ENCODE measurements around the gene ACSBG1. TPM values are rescaled to one million over a fixed set of nuclear protein-coding genes. Genes with fewer than 3 reads are reported as not detected.

ACSBG1 gene
- total RNA-seq, 4 donors from 2014 or later, result 0.09 to 0.31 TPM; not detected in 2

GRCh38 chr15:78224023-78224411 lies 10.3 kb downstream of the ACSBG1 start:
- H3K4me1 ChIP-seq, result peaks cover 0 to 17% (median 0%) of the 10 kb centered on the region in 3 donors
- DNase-seq, result no peak
- intact Hi-C loops (cut with DNase I), result no loop called here
- H3K9me3 ChIP-seq, result no peaks in the 10 kb centered on the region
- peak overlapping the region in 1 of 4 donors; percentile 11 for H3K27ac ChIP-seq
- H3K4me3 ChIP-seq, result no peak overlapping the region
- 65 to 70% methylated on average over 2 of the region's 2 CpGs for WGBS, 2 donors
- no peaks in the 10 kb centered on the region for H3K27me3 ChIP-seq
- H3K36me3 ChIP-seq, result no peaks in the 10 kb centered on the region
- no peak for TF ChIP-seq POLR2A (IDR thresholded peaks at IDR 0.05)
- no peak for TF ChIP-seq CTCF (IDR thresholded peaks at IDR 0.05)

DNA sequence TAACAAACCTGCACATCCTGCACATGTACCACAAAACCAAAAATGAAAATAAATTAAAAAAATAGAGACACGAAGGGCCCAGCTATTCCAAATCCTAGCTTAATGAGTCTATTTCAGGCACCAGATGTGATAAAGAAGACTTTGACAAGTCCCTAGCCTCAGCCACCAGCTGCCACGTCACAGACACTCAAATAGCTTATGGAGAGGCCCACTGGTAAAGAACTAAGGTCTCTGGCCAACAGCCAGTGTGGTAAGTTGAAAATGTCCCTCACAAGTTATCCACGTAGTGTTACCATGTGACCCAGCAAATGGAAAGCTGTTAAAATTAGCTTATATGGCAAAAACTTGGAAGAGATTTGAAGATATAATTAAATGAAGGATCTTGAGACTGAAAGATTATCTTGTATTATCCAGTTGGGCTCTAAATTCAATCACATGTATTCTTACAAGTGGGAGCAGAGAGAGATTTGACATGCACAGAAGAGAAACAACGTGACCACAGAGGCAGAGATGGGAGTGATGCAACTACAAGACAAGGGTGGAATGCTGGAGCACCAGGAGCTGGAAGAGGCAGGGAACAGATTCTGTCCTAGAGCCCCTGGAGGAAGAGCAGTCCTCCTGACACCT lies 10.9 kb downstream of the ACSBG1 start:
- Histone ChIP-seq H3K9me3 (no peaks in the 10 kb centered on the region), H3K27ac (peak overlapping the region in 1 of 4 donors; percentile 11), H3K36me3 (no peaks in the 10 kb centered on the region), H3K4me1 (peaks cover 0 to 17% (median 0%) of the 10 kb centered on the region in 3 donors), H3K27me3 (no peaks in the 10 kb centered on the region), H3K4me3 (no peak overlapping the region)
- intact Hi-C loops (cut with DNase I), result no loop called here
- TF ChIP-seq CTCF (IDR thresholded peaks at IDR 0.05) (no peak), POLR2A (IDR thresholded peaks at IDR 0.05) (no peak)
- no peak for DNase-seq
- 45 to 59% methylated on average over 4 of the region's 4 CpGs for WGBS, 2 donors

DNA sequence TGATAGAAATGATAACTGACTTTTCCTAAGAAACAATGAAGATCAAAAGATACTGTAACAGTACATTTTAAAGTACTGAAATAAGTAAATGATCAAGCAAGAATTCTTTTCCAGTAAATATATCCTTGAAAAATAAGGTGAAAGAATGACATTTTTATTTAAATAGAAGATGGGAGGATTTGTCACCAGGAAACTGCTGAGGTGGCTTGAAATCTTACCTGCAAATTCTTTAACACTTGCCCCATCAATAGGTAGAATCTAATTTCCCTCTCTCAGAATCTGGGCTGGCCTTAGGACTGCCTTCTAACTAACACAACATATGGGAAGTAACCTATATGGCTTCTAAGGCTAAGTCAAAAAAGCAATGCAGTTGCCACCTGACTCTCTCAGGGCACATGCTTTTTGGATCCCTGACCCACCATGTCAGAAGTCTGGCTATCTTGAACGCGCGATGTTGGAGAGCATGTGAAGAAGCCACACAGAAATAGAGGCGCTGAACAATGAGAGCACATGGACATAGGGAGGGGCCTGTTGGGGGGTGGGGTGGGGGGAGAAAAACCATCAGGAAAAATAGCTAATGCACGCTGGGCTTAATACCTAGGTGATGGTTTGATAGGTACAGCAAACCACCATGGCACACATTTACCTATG lies 11.5 kb downstream of the ACSBG1 start:
- 86 to 90% methylated on average over 3 to 5 of the region's 5 CpGs for WGBS, 2 donors
- Histone ChIP-seq H3K9me3 (no peaks in the 10 kb centered on the region), H3K27me3 (no peaks in the 10 kb centered on the region), H3K27ac (peak overlapping the region in 1 of 4 donors; percentile 11), H3K36me3 (no peaks in the 10 kb centered on the region), H3K4me1 (peaks cover 0 to 14% (median 0%) of the 10 kb centered on the region in 3 donors), H3K4me3 (no peak overlapping the region)
- intact Hi-C loops (cut with DNase I), result no loop called here
- no peak for DNase-seq
- TF ChIP-seq POLR2A (IDR thresholded peaks at IDR 0.05) (no peak), CTCF (IDR thresholded peaks at IDR 0.05) (no peak)

DNA sequence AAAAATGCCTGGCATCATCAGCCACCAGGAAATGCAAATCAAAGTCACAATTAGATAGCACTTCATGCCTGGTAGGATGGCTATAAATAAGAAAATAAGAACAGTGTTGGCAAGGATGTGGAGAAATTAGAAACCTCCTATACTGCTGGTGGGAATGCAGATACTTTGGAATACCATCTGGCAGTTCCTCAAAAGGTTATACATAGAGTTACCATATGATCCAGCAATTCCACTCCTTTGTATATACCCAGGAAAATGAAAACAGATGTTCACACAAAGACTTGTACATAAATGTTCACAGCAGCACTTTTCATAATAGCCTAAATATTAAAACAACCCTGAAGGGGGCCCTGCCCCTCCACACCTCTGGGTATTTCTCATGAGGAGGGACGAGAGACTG lies 13.7 kb downstream of the ACSBG1 start:
- no peaks in the 10 kb centered on the region for H3K9me3 ChIP-seq
- no peak for TF ChIP-seq POLR2A (IDR thresholded peaks at IDR 0.05)
- TF ChIP-seq CTCF (IDR thresholded peaks at IDR 0.05), result no peak
- WGBS, 2 donors, result 64 to 69% methylated on average over 1 of the region's 1 CpG
- H3K4me3 ChIP-seq, result no peak overlapping the region
- DNase-seq, result no peak
- no peaks in the 10 kb centered on the region for H3K27me3 ChIP-seq
- H3K36me3 ChIP-seq, result no peaks in the 10 kb centered on the region
- peaks cover 9 to 29% (median 17%) of the 10 kb centered on the region in 3 donors for H3K4me1 ChIP-seq
- intact Hi-C loops (cut with DNase I), result no loop called here
- no peak overlapping the region for H3K27ac ChIP-seq

DNA sequence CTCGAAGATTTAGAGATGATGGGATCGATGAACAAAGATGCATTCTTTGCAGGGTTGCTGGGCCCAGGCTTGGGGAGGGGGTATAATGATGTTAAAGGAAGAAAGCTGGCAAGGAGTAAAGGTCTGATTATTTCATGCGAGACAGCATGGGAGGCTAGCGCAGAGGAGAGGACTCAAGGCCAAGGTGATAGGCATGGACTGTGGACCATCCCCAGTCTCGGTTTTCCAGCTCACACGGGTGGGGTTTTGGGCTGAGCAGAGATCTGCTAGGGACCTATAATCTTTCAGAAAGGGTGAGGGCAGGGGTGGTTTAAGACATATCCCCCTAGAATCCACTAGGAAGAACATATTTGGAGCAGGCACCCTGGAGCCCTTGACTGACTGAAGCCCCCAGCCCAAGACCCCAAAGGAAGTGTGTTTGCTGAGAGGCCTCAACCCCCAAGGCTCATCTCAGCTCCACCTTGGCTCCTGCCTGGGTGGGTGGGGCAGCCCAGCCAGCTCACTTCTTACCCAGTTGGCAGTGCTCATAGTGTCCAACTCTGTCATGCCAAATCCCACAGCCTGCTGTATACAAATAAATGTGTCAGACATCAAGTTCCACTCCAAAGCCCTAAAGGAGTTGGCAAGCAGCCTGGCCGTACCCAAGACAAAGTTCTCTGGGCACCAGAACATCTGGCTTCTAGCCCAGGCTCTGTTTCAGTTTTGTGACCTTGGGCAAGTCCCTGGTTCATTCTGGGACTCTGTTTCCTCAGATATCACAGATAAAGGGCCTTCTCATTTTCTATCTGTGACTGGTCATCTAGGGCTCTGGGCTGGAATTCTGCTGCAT lies 17.9 kb downstream of the ACSBG1 start:
- peaks cover 32 to 60% (median 36%) of the 10 kb centered on the region in 3 donors for H3K4me1 ChIP-seq

More for the DNA sequence above, 17.9 kb downstream of the ACSBG1 start:
- intact Hi-C loops (cut with DNase I), result no loop called here
- 61 to 66% methylated on average over 7 of the region's 7 CpGs for WGBS, 2 donors
- DNase-seq, result no peak
- TF ChIP-seq CTCF (IDR thresholded peaks at IDR 0.05) (no peak), POLR2A (IDR thresholded peaks at IDR 0.05) (no peak)
- no peaks in the 10 kb centered on the region for H3K9me3 ChIP-seq
- H3K4me3 ChIP-seq, result no peak overlapping the region
- no peaks in the 10 kb centered on the region for H3K27me3 ChIP-seq
- peak overlapping the region in 3 of 4 donors; percentile 62 to 70 (median 69) for H3K27ac ChIP-seq
- no peaks in the 10 kb centered on the region for H3K36me3 ChIP-seq

Measured in esophagus squamous epithelium (tissue), 5 donors.